GM21723 (cell line): ENCODE measurements around the gene CALN1.
"Not testable (repeated sequence)": the region's sequence is repeated elsewhere in the genome, so short reads cannot be mapped to it uniquely, and the experiment has no call there.

Experiments
- ATAC-seq: cut with Tn5 transposase; IDR thresholded peaks from one replicate; pipeline ENCODE4 v1.9.1; 2021; ENCODE audit warnings: mild to moderate bottlenecking, moderate library complexity; ENCODE audit not compliant: unreplicated experiment

The CALN1 gene

DNA sequence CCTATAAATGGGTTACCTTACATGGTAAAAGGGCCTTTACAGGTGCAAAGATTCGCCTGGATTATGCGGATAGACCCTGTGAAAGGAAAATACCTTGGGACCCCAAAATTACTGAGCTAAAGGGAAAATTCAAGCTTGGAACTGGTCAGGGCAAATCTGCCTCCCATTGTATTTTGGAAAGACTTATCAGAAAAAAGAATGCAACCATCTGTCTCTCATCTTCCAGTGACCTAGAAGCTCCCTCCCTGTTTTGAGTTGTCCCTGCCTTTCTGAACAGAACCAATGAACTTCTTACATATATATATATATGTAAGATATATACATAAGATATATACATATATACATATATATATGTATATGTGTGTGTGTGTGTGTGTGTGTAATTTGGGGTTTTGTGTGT, 583.8 kb downstream of the CALN1 start:
- ATAC-seq: no peak

DNA sequence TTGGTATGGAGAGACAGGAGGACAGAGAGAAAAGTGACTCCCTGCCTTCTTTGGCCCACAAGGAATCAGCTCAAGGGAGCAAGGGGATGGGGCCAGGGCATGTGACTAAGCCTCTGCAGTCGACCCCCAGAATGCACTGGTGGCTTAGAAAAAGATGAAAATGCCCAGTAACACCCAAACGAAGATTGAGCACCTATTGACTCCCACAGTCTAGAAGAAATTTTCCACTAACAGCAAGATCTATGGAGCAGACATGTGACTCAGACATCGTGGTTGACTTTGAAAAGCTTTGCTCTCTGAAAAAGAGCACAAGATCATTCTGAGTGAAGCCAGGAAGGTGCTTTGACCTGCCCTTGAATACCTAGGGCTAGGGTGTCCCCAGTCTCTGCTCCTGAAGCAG, 586.0 kb downstream of the CALN1 start:
- ATAC-seq: no peak

DNA sequence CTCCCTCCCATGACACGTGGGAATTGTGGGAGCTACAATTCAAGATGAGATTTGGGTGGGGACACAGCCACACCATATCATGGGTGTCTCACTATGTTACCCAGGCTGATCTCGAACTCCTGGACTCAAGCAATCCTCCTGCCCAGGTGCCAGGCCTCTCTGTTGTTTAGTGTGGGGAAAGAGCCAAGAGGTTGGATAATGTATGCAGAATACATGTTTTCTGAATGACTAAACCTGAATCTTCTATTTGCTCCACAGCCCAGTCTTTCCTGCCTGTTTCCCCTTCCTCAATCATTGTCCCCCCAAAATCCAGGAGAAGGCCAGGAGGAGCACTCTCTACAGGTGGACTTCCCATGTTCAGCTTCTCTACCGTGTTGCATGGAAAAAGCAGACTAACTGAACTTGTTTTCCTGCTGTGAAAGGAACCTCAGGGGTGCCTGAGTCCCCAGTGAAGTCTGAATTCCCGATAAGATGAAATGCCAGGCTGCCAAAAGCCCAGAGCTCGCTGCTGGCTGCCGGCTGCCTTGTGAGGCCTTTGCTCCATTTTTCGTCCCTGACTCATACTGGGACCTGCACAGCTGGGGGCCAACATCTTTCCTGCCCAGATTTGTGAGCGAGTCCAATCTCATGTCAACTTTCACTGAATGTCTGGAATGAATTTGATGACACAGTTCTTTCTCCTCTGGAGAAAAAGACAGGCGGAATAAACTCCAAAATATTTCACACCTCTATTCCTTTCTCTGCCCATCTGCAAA, 588.0 kb downstream of the CALN1 start:
- no peak for ATAC-seq

DNA sequence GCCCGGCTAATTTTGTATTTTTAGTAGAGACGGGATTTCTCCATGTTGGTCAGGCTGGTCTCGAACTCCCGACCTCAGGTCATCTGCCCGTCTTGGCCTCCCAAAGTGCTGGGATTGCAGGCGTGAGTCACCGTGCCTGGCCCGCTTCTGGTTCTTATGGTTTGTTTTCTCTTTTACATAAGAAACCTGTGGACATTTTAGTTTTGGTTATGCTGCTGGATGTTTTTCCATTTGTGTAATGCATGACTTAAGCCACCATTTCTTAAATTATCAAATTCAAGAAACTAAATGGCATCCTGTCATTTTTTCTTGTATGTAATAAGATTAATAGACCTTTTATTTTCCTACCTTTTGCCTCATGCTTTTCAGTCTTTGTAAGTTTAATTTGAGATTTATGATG, 589.7 kb downstream of the CALN1 start:
- ATAC-seq: not testable (repeated sequence)

DNA sequence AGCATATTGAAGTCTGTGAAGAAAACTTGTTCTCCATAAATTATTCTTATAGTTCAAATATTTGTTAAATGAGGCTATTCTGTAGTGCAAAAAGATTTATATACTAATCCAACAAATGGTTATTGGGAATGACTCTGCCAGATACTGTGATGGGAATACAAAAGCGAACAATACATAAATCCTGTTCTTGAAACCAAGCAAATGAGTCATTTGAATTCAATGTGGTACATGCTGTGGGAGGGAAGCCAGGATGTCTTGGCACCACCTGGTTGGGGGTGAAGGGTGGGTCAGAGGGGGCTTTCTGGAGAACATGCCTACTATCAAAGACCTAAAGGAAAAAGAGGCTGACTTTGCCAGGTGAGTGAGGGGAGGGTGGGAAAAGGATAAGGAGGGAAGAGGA, 594.2 kb downstream of the CALN1 start:
- no peak for ATAC-seq

DNA sequence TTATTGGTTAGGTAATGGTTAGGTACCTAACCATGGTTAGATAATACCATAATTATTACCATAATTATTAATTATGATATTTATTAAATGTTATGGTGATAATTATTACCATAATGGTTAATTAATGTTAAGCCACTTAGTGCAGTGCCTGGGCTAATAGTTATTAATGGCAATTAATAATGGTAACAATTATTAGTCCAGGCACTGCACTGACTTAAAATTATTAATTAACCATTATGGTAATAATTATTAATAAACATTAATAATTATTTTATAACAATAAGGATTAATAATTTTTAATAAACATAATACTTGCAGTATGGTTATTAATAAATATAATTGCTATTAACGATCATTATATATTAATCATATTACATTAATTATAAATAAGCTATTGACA, 604.0 kb downstream of the CALN1 start:
- ATAC-seq: no peak

DNA sequence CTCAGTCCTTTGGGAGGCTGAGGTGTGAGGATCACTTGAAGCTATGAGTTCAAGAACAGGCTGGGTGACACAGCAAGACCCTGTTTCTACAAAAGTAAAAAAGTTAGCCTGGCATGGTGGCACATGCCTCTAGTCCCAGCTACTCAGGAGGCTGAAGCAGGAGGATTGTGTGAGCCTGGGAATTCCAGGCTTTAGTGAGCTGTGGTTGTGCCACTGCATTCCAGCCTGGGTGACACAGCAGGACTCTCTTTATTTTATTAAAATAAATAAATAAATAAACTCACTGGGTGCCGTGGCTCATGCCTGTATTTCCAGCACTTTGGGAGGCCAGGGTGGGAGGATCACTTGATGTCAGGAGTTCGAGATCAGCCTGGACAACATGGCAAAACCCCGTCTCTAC, 607.9 kb downstream of the CALN1 start:
- no peak for ATAC-seq

DNA sequence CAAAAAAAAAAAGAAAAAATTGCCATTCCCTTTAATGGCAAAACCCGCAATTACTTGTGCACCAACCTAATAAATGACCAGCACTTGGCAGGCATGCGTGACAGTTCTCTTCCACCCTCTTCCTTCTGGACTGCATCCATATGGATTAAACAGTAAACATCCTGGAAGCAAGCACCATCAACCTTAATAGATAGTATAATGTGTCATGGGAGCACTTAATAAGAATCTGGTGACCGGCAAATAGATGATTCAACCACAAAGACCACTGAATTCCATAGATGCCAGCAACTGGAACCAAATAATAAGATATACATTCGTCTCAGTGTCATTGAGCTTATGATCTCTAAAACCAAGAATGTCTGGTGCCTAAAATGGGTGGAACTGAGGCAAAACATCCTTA, 610.2 kb downstream of the CALN1 start:
- no peak for ATAC-seq

DNA sequence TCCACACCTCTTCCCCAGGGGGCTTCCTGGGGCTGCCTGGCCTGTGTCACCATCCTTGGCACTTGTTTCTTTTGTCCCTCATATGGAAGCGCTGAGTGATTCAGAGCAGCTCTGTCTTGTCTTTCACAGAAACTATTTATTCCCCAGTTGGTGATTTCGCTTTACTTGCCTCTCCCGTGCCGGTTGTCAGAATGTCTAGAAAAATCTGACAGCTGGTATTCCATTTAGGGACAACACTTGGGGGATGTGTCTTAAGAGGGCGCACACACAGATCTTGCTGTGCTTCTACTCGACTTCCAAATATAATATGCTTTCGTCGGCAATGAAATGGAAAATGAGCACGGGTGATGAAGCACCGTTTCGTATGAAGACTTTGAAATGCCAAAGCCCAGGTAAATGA, 611.8 kb downstream of the CALN1 start:
- no peak for ATAC-seq

DNA sequence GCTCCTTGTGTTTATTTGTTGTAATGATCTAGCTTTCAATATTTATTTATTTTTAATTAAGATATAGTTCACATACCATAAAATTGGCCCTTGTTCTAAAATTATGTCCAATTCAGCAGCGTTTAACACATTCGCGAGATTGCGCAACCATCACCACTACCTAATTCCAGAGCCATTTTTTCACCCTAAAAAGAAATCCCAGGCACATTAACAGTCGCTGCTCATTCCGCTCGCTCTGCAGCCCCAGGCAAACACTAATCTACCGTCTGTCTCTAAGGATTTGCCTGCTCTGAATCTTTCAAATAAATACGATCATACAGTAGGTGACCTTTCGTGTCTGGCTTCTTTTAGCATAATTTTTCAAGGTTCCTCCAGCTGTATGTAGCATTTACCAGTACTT, 616.7 kb downstream of the CALN1 start:
- no peak for ATAC-seq

DNA sequence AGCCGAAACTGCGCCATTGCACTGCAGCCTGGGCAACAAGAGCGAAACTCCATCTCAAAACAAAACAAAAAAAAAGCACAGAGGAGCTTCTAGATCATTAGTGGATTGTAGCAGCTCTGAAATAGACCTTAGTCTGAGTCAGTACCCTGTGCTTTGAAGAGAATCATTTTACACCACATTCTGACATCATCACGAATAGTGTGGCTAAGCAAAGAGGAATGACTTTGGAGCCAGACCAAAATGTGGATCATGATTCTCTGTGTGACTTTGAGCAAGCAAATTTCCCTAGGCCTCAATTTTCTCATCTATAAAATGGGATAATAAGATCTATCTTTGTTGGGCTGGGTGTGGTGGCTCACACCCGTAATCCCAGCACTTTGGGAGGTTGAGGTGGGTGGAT, 618.9 kb downstream of the CALN1 start:
- ATAC-seq: no peak

DNA sequence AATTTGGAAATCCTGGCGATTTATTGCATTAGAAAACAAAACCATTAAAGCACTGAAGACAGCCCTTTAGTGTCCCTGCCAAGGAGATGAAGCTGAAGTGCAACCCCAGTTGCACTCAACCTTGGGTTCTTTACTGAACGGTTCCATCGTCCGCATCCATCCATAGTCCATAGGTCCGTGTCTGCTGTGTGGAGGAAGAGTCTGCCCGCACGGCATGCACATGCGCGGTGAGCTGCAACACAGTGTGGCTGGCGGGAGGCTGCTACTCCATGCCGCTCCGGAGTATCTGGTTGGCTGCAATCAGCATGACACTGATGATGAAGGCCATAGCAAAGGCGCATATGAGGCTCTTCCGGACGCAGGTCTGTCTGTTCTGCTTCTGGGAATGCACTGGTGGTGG, 624.6 kb downstream of the CALN1 start:
- ATAC-seq: no peak

DNA sequence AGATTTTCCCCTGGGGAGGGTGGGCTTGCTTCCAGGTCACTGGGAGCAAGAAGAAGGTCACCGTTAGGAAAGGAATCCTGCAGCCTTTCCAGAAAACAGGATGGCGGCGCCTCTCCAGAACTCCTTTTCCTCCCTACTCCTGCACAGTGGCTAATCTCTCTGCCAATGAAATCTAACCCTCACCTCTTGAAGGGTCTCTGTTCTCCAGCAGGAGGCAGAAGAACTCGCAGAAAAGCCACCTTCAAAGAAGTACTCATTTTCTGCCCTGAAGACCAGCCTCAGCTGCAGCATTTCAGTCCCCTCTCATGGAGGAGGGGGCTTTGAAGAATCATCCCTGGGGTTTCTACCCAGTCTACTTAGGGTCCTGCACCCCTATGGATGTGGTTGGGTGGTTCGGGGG, 626.9 kb downstream of the CALN1 start:
- ATAC-seq: no peak

DNA sequence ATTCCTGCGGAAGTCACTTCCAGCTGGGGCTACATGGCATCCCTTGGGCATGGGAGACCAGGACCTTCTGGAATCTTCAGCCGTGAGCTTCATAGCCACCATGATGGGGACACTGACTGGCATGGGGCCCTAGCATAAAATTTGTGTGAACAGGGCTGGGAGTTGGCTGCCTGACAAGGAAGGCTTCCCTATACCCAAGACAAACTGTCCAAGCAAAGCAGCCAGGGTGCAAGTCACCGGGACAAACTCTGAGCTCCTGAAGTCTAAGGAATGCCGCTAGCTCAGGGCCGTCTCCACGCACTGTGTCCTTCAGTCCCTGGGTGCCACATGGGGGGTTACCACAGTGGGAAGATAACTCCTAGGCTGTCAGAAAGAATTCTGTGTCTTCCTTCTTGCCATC, 627.4 kb downstream of the CALN1 start:
- no peak for ATAC-seq

DNA sequence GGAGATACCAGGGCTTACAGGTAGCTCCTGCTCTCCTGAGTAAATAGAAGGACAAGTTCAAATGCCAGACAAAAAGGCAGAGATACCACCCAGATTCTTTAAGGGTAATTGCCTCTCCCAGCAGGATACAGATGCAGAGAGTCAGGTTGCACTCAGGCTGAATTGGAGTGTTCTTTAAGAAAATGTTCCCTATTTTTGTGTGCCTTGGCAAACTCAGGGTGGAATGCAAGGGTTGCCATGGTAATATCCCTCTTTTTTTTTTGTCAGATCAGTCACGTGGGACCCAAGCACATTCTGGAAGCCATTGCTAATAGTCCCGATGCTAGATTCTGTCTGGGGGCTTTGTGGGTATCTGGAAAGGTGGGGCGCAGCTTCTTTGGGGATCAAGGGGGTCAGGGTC, 628.0 kb downstream of the CALN1 start:
- no peak for ATAC-seq

DNA sequence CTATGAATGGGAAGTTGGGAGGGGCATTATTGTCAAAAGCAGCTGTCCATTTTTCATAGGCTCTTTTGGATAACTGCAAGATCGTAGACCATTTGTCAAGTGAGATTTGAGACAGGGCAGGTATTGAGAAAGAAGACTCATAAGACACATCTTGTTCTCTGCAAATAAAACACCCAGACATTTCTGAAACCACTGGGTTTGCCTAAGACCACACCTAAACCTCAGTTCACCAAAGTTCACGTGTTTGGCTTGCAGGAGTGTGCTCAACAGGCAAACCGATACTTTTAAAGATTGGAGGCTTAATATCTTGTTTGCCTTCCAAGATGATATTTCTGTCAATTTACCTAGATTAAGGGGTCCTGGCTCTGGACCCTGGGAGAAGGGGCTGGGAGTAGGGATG, 628.4 kb downstream of the CALN1 start:
- ATAC-seq: no peak

DNA sequence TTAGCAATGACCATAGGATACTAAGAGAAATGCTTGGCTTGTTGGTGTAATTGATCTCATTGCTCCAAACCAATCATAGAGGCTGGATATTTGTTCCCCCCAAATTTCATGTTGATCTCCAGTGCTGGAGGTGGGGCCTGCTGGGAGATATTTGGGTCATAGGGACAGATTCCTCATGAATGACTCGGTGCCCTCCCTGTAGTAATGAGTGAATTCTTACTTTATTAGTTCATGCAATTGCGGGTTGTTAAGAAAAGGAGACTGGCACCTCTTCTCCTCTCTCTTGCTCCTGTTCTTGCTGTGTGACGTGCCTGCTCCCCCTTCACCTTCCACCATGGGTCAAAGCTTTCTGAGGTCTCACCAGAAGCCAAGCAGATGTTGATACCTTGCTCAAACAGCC, 630.1 kb downstream of the CALN1 start:
- ATAC-seq: no peak

DNA sequence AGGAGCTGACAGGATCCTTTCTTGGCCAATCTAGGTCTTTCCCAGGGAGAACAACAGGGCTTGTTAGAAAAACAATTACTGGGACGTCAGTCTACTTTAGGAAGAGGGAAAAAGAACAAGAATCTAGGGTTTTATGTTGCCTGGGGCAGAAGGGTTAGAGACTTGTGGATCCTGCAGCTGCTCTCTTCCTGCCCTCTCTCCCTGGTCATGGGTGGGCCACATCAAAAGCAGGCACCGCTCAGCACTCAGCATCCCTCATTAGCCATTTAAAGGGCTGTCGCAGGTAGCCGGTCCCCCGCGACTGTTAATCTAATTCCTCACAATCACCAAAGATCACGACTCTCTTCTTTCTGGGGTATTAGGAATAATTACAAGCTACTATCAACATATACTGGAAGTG, 631.9 kb downstream of the CALN1 start:
- ATAC-seq: no peak

DNA sequence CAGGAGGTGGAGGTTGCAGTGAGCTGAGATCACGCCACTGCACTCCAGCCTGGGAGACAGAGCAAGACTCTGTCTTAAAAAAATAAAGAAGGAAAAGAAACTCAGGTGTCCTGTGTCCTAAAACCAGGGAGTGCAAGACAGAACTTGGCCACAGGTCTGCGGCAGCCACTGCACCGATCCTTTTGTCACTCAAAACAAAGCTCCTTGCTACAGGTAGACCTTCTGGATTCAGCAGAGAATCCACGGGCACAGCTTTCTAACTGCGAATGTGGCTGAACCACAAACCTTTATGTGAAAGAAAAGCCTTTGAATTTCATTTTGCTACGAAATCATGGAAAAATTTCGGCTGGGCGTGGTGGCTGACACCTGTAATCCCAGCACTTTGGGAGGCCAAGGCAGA, 634.9 kb downstream of the CALN1 start:
- no peak for ATAC-seq

DNA sequence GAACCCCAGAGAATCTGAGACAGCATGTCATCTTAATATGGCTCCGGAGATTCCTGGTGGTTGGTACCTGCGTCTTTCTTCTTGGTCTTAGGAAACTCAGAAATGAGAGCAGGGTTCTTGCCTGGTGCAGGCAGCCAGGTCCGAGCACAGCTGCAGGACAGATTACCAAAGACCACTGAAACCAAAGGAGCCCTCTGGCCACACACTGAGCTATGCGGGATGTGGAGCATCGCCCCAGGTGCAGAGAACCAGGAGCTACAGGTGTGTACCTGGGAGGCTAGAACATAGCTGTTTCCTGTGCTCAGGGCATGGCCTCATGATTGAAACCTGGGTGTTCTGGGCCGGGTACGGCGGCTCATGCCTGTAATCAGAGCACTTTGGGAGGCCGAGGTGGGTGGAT, 635.4 kb downstream of the CALN1 start:
- no peak for ATAC-seq

DNA sequence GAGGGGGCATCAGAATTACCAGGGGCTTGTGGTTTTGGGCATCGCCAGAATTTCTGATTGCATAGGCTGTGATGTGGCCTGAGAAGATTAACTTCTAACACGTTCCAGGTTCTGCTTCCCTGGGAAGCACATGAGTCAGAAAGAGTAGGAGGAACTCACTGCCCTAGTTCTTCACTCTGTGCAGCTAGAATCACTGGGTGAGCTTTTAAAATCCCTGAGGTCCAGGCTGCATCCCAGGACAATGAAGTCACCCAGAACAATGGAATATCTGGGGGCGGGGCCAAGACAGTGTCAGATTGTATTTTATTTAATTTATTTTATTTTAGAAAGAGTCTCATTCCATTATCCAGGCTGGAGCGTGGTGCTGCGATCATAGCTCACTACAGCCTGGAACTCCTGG, 636.5 kb downstream of the CALN1 start:
- no peak for ATAC-seq

DNA sequence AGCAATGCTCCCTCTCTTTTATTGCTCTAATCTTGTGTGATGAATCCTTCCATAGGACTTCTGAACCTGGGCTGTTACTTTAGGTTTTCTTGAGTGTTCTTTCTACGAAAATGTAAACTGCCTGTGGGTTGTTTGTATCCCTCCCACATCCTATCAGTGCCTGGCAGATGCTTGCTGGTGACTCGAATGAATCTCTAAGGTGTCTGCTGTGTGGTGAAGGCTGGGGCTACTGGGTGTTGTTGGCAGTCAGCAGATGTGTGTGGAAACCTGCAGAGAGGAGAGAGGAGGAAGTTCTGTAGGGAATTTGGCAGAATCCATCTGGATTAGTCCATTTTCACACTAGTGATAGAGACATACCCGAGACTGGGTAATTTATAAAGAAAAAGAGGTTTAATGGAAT, 639.4 kb downstream of the CALN1 start:
- ATAC-seq: no peak

DNA sequence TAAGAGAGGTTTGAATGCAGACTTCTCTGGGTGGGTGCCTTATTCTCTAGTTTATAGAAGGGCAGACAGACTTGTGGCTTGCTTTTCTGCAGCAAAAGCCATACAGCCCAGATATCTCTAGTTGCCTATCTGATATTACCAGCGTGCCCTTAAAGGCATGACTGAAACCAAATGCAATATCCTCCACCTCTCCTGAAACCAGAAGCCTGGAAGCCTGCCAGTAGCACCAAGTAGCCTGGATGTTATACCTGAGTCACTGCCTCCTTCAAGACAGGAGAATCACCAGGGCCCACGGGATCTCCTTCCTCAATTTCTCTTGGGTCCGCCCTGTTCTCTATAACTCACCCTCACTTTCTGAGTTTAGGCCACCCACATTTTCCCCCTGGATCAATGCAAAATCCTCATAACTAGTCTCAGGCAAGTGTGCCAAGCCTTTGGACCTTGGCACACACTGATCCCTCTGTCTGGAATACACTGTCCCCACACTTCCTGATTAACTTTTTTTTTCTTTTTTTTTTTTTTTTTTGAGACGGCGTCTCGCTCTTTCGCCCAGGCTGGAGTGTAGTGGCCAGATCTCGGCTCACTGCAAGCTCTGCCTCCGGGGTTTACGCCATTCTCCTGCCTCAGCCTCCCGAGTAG, 641.8 kb downstream of the CALN1 start:
- ATAC-seq: no peak
